ENCODE measurements around the gene HS6ST1. TPM values are rescaled to one million over a fixed set of nuclear protein-coding genes. Genes with fewer than 3 reads are reported as not detected.

HS6ST1 gene, protein sequence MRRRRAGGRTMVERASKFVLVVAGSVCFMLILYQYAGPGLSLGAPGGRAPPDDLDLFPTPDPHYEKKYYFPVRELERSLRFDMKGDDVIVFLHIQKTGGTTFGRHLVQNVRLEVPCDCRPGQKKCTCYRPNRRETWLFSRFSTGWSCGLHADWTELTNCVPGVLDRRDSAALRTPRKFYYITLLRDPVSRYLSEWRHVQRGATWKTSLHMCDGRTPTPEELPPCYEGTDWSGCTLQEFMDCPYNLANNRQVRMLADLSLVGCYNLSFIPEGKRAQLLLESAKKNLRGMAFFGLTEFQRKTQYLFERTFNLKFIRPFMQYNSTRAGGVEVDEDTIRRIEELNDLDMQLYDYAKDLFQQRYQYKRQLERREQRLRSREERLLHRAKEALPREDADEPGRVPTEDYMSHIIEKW
- 100 to 1,000 TPM in 1 of 2 donors, 10 to 100 TPM in 1; 69.0 to 233 TPM for total RNA-seq

DNA sequence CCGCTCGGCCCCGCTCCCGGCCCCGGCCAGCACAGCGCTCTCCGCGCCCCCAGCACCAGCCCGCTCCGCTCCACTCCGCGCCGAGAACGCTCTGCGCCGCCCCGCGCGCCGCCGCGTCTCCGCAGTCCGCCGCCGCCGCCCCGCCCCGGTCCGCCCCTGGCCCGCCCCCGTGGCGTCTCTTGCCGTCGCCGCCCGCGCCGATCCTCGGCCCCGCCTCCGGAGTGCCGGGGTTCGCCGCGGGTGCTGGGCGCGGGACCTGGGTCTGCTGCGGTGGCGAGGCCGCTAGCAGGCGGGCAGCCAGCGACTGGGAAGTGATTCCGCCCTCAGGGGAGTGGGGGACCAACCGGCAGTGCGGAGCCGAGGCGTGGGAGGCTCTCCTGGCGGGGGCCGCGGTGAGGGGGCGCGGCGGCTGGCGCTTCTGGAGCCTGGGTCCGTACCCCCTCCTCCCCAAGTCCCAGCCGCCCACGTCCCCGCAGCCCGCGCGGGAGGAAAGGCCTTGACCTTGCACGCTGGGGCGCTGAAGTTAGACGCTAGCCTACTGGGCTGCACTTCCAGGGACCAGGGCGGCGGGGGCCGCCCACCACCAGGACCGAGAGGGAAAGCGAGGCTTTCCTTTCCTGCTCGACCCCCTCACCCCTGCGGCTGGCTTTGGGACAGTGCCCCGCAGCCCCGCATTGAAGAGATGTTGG lies at the start of gene HS6ST1:
TSS of gene HS6ST1 (minus strand) at position 93 of the 689 bp plus-strand sequence. CDS start 305 bp downstream, outside the sequence.
- intact Hi-C loops (cut with DNase I): no loop called here

DNA sequence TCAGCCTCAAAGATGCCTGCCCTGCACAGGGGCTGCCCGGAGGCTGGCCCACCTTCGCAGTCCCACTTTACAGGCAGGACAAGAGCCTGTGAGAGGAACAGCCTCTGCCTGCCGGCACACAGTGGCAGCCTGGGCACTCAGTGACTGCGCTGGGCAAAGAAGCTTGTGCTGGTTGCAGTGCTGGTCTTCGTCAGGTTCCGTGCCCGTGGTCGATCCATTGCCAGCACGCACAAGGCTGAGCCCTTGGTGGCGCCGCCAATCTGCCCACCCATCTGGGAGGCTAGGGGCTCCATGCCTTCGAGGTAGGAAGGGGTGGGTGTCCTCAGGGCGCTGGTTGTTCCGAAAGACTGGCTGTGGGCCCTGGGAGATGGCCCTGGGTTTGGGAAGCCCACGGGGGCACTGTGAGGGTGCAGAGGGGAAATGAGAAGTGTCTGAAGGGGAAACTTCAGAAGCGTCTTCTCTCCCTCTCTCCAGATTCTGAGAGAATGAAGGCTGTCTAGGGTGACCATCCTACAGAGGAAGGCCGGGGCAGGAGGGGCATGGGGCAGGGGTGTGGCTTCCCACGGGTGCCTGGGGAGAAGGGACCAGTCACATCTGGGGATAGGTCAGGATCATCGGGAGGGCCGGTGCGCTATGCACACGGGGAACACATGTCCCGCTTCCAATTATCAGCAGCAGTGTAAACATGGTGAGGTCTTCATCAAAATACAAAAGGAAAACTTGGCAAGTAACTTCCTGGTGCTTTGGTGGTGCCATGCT lies 49.1 kb upstream of the HS6ST1 start:
- no peak for DNase-seq (ENCODE audit: low spot score)
- H3K4me3 ChIP-seq: no peak overlapping the region
- TF ChIP-seq POLR2AphosphoS5 (IDR thresholded peaks at IDR 0.05) (no peak), POLR2A (IDR thresholded peaks at IDR 0.05) (no peak)
- TF ChIP-seq, protein P1, sequence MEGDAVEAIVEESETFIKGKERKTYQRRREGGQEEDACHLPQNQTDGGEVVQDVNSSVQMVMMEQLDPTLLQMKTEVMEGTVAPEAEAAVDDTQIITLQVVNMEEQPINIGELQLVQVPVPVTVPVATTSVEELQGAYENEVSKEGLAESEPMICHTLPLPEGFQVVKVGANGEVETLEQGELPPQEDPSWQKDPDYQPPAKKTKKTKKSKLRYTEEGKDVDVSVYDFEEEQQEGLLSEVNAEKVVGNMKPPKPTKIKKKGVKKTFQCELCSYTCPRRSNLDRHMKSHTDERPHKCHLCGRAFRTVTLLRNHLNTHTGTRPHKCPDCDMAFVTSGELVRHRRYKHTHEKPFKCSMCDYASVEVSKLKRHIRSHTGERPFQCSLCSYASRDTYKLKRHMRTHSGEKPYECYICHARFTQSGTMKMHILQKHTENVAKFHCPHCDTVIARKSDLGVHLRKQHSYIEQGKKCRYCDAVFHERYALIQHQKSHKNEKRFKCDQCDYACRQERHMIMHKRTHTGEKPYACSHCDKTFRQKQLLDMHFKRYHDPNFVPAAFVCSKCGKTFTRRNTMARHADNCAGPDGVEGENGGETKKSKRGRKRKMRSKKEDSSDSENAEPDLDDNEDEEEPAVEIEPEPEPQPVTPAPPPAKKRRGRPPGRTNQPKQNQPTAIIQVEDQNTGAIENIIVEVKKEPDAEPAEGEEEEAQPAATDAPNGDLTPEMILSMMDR (IDR thresholded peaks at IDR 0.05): no peak
- H3K9me3 ChIP-seq: no peaks in the 10 kb centered on the region
- H3K27ac ChIP-seq: no peak overlapping the region
- H3K27me3 ChIP-seq (replicated peaks; ENCODE audit: insufficient read depth): no peaks in the 10 kb centered on the region
- H3K36me3 ChIP-seq: no peaks in the 10 kb centered on the region
- WGBS: 92% methylated on average over 23 of the region's 23 CpGs
- intact Hi-C loops (cut with DNase I): no loop called here
- H3K4me1 ChIP-seq (replicated peaks): no peaks in the 10 kb centered on the region

More for the DNA sequence above, at the start of gene HS6ST1:
- peak; percentile 86 for DNase-seq (ENCODE audit: low spot score)
- WGBS: 2% methylated on average over 44 of the region's 84 CpGs
- Histone ChIP-seq H3K4me3 (peak within 1 kb of the TSS; percentile 62 to 71), H3K27ac (peak within 1 kb of the TSS; percentile 53 to 62), H3K4me1 (replicated peaks) (peaks cover 2% of the 10 kb centered on the region), H3K27me3 (replicated peaks; ENCODE audit: insufficient read depth) (no peaks in the 10 kb centered on the region), H3K9me3 (no peaks in the 10 kb centered on the region), H3K36me3 (no peaks in the 10 kb centered on the region)
- TF ChIP-seq POLR2A (IDR thresholded peaks at IDR 0.05) (peak; percentile 42), POLR2AphosphoS5 (IDR thresholded peaks at IDR 0.05) (no peak)
- TF ChIP-seq, protein P1 (IDR thresholded peaks at IDR 0.05): peak in 1 of 4 experiments; percentile 20

DNA sequence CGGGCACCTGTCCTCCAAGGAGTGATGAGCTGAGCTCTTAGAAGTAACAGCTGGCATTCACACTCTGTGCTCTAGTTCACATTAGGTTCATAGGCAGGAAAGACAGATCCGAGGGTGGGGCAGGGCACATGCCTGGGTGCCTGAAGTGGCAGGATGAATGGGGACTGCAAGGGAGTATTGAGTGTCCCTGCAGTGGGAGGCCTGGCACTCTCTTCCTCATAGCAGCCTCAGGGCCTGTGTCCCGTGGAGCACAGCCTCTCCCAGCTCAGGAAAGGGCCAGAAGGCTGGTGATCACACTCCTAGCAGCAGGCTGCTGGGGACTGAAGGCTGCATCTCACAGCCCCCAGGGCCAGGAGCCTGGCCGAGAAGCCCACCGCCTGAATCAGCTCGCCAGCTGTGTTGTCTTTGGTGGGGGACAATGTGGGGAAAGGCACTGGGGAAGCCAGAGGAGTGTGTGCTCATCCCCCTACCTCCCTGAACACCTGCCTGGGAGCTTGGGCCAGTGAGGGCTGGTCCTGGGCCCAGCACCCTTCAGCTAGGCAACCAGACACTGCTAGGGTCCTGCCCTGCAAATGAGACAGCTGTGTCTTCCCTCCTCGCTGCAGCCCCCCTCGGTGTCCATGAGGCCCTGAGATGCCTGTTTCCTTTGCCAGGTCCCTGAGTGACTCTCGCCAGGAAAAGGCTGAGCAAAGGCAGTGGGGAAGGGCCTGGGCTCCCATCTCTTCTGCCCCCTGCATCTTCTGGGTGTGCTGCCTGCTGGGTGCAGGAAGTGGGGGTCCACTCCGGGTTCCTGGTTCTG lies 48.2 kb upstream of the HS6ST1 start:
- Histone ChIP-seq H3K4me1 (replicated peaks) (no peaks in the 10 kb centered on the region), H3K27me3 (replicated peaks; ENCODE audit: insufficient read depth) (no peaks in the 10 kb centered on the region), H3K9me3 (no peaks in the 10 kb centered on the region), H3K27ac (no peak overlapping the region), H3K4me3 (no peak overlapping the region), H3K36me3 (no peaks in the 10 kb centered on the region)
- no peak for DNase-seq (ENCODE audit: low spot score)
- TF ChIP-seq POLR2A (IDR thresholded peaks at IDR 0.05) (no peak), POLR2AphosphoS5 (IDR thresholded peaks at IDR 0.05) (no peak)
- TF ChIP-seq, protein P1 (IDR thresholded peaks at IDR 0.05): no peak
- intact Hi-C loops (cut with DNase I): no loop called here
- WGBS: 75% methylated on average over 10 of the region's 10 CpGs

DNA sequence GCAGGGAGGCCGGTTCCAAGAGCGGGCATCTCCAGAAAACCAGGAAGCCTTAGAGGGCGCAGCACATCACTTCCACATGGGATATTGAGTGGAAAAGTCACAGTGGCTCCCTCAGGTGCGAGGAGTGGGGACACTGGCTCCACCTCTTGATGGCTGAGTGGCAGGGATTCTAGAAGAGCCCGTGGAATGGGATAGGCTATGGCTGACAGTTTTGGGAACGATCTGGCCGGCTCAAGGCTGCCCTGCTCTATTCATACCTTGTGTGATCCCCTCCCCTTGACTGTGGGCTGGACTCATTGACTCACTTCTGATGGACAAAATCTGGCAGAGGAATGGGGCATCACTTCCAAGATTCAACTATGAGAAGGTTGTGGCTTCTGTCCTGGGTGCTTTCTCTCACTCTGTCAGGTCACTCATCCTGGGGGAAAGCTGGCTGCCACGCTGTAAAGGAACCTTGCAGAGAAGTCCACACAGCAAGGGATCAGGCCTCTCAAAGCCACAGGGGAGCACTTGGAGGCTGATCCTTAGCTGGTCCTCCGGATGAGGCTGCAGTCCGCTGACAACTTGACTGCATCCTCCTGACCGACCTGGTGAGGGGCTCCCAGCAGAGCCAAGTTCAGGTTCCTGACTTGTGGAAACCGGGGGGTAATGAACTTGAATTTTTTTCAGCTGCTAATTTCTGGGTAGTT lies 46.7 kb upstream of the HS6ST1 start:
- no peaks in the 10 kb centered on the region for H3K27me3 ChIP-seq (replicated peaks; ENCODE audit: insufficient read depth)
- no peak overlapping the region for H3K27ac ChIP-seq
- no peaks in the 10 kb centered on the region for H3K9me3 ChIP-seq
- intact Hi-C loops (cut with DNase I): no loop called here
- no peak overlapping the region for H3K4me3 ChIP-seq
- H3K36me3 ChIP-seq: no peaks in the 10 kb centered on the region
- 93% methylated on average over 12 of the region's 12 CpGs for WGBS
- no peak for DNase-seq (ENCODE audit: low spot score)
- no peak for TF ChIP-seq POLR2A (IDR thresholded peaks at IDR 0.05)
- TF ChIP-seq POLR2AphosphoS5 (IDR thresholded peaks at IDR 0.05): no peak
- TF ChIP-seq, protein P1 (IDR thresholded peaks at IDR 0.05): no peak
- H3K4me1 ChIP-seq (replicated peaks): no peaks in the 10 kb centered on the region

Data from prostate gland (tissue), 2 donors.